ENCODE measurements around the gene VEGFB.

VEGFB gene

GRCh38 chr11:64255135-64256128 is 21.0 kb downstream of the VEGFB start:
- Histone ChIP-seq H2AFZ (ENCODE audit: low read length) (no peak overlapping the region), H3K36me3 (ENCODE audit: insufficient read depth, low read length) (no peaks in the 10 kb centered on the region), H3K9me3 (ENCODE audit: insufficient read depth, low read depth, low read length) (no peaks in the 10 kb centered on the region), H3K4me2 (ENCODE audit: low read depth, low read length, poor library complexity, severe bottlenecking) (no peak overlapping the region), H3K27me3 (ENCODE audit: insufficient read depth, low read length, poor library complexity, severe bottlenecking) (no peaks in the 10 kb centered on the region), H4K20me1 (ENCODE audit: insufficient read depth, low read length, poor library complexity, severe bottlenecking) (no peaks in the 10 kb centered on the region), H3F3A (ENCODE audit: low read depth) (no peaks in the 10 kb centered on the region), H3K9ac (ENCODE audit: low read depth, low read length, poor library complexity, severe bottlenecking) (no peak overlapping the region), H3K9me2 (replicated peaks; ENCODE audit: low read depth, low read length) (no peaks in the 10 kb centered on the region), H3K4me1 (ENCODE audit: insufficient read depth, low read length, poor library complexity, severe bottlenecking) (peaks cover 13% of the 10 kb centered on the region), H3K79me2 (ENCODE audit: insufficient read depth, low read length) (peaks cover 5% of the 10 kb centered on the region; the same call in 1 of the 2 replicates), H3K4me3 (ENCODE audit: low read length, poor library complexity, severe bottlenecking) (no peak overlapping the region)
- TF ChIP-seq EZH2phosphoT487 (IDR thresholded peaks at IDR 0.05; ENCODE audit: borderline replicate concordance) = no peak
- TF ChIP-seq CTCF (conservative IDR thresholded peaks at IDR 0.05; ENCODE audit: low read length) = no peak

GRCh38 chr11:64256300-64256699 is 21.9 kb downstream of the VEGFB start:
- Histone ChIP-seq H3K36me3 (ENCODE audit: insufficient read depth, low read length) (no peaks in the 10 kb centered on the region), H3K9me3 (ENCODE audit: insufficient read depth, low read depth, low read length) (no peaks in the 10 kb centered on the region), H3K27me3 (ENCODE audit: insufficient read depth, low read length, poor library complexity, severe bottlenecking) (no peaks in the 10 kb centered on the region), H3K4me2 (ENCODE audit: low read depth, low read length, poor library complexity, severe bottlenecking) (no peak overlapping the region), H3K79me2 (ENCODE audit: insufficient read depth, low read length) (peaks cover 5% of the 10 kb centered on the region; the same call in 1 of the 2 replicates), H3F3A (ENCODE audit: low read depth) (no peaks in the 10 kb centered on the region), H3K9me2 (replicated peaks; ENCODE audit: low read depth, low read length) (no peaks in the 10 kb centered on the region), H4K20me1 (ENCODE audit: insufficient read depth, low read length, poor library complexity, severe bottlenecking) (no peaks in the 10 kb centered on the region), H3K4me3 (ENCODE audit: low read length, poor library complexity, severe bottlenecking) (no peak overlapping the region), H2AFZ (ENCODE audit: low read length) (no peak overlapping the region), H3K4me1 (ENCODE audit: insufficient read depth, low read length, poor library complexity, severe bottlenecking) (peaks cover 8% of the 10 kb centered on the region), H3K9ac (ENCODE audit: low read depth, low read length, poor library complexity, severe bottlenecking) (no peak overlapping the region)
- no peak for TF ChIP-seq CTCF (conservative IDR thresholded peaks at IDR 0.05; ENCODE audit: low read length)
- TF ChIP-seq EZH2phosphoT487 (IDR thresholded peaks at IDR 0.05; ENCODE audit: borderline replicate concordance) = no peak

- TF ChIP-seq CTCF (conservative IDR thresholded peaks at IDR 0.05; ENCODE audit: low read length) (no peak), EZH2phosphoT487 (IDR thresholded peaks at IDR 0.05; ENCODE audit: borderline replicate concordance) (no peak)
- Histone ChIP-seq H3K79me2 (ENCODE audit: insufficient read depth, low read length) (no peaks in the 10 kb centered on the region), H3K27me3 (ENCODE audit: insufficient read depth, low read length, poor library complexity, severe bottlenecking) (no peaks in the 10 kb centered on the region), H4K20me1 (ENCODE audit: insufficient read depth, low read length, poor library complexity, severe bottlenecking) (no peaks in the 10 kb centered on the region), H3K9me3 (ENCODE audit: insufficient read depth, low read depth, low read length) (no peaks in the 10 kb centered on the region), H3K4me2 (ENCODE audit: low read depth, low read length, poor library complexity, severe bottlenecking) (no peak overlapping the region), H3K9me2 (replicated peaks; ENCODE audit: low read depth, low read length) (no peaks in the 10 kb centered on the region), H3K4me3 (ENCODE audit: low read length, poor library complexity, severe bottlenecking) (no peak overlapping the region), H3F3A (ENCODE audit: low read depth) (no peaks in the 10 kb centered on the region), H2AFZ (ENCODE audit: low read length) (no peak overlapping the region), H3K36me3 (ENCODE audit: insufficient read depth, low read length) (no peaks in the 10 kb centered on the region), H3K9ac (ENCODE audit: low read depth, low read length, poor library complexity, severe bottlenecking) (no peak overlapping the region), H3K4me1 (ENCODE audit: insufficient read depth, low read length, poor library complexity, severe bottlenecking) (peaks cover 4% of the 10 kb centered on the region)
Measured at GRCh38 chr11:64258356-64258755, 24.0 kb downstream of the VEGFB start.
